ENCODE data around the gene HPCAL1.

The HPCAL1 gene

GRCh38 chr2:10338270-10339188 lies 35.8 kb downstream of the HPCAL1 start:
- DNase-seq: no peak

GRCh38 chr2:10339647-10340592 lies 37.2 kb downstream of the HPCAL1 start:
- no peak for DNase-seq

GRCh38 chr2:10340593-10340975 lies 37.9 kb downstream of the HPCAL1 start:
- no peak for DNase-seq

GRCh38 chr2:10341193-10341592 lies 38.5 kb downstream of the HPCAL1 start:
- DNase-seq: no peak

GRCh38 chr2:10342245-10342951 lies 39.7 kb downstream of the HPCAL1 start:
- DNase-seq: no peak

GRCh38 chr2:10343191-10343590 lies 40.5 kb downstream of the HPCAL1 start:
- no peak for DNase-seq

- no peak for DNase-seq
Observed at GRCh38 chr2:10343658-10344057, 41.0 kb downstream of the HPCAL1 start.

- no peak for DNase-seq
Observed at GRCh38 chr2:10344105-10345066, 41.7 kb downstream of the HPCAL1 start.

GRCh38 chr2:10345126-10345525 lies 42.4 kb downstream of the HPCAL1 start:
- DNase-seq: no peak

- DNase-seq: no peak
Observed at GRCh38 chr2:10345813-10346212, 43.1 kb downstream of the HPCAL1 start.

- DNase-seq: no peak
Observed at GRCh38 chr2:10346929-10347561, 44.3 kb downstream of the HPCAL1 start.

- DNase-seq: no peak
Observed at GRCh38 chr2:10347562-10347948, 44.9 kb downstream of the HPCAL1 start.

GRCh38 chr2:10348891-10349290 lies 46.2 kb downstream of the HPCAL1 start:
- DNase-seq: no peak

GRCh38 chr2:10350761-10351160 lies 48.1 kb downstream of the HPCAL1 start:
- DNase-seq: no peak

- no peak for DNase-seq
Observed at GRCh38 chr2:10352361-10352760, 49.7 kb downstream of the HPCAL1 start.

- DNase-seq: no peak
Observed at GRCh38 chr2:10352972-10353371, 50.3 kb downstream of the HPCAL1 start.

- DNase-seq: no peak
Observed at GRCh38 chr2:10353931-10354330, 51.2 kb downstream of the HPCAL1 start.

GRCh38 chr2:10354399-10354798 lies 51.7 kb downstream of the HPCAL1 start:
- DNase-seq: no peak

- DNase-seq: no peak
Observed at GRCh38 chr2:10355471-10356438, 53.1 kb downstream of the HPCAL1 start.

- DNase-seq: no peak
Observed at GRCh38 chr2:10356439-10356811, 53.7 kb downstream of the HPCAL1 start.

All from activated CD4-positive, alpha-beta T cell treated with anti-CD3 and anti-CD28 coated beads, Interleukin-2, amount 50 U/mL, for 1 hour (primary cell).